Stomach (tissue), 9 donors: ENCODE results near the gene WFDC2. TPM values are rescaled to one million over a fixed set of nuclear protein-coding genes. Genes with fewer than 3 reads are reported as not detected.
A peak's percentile ranks its signal among the peaks of the same experiment; 100 is the strongest.

Experiments used
- DNase-seq, 2 donors: peaks; one replicate each; pipeline versions ENCODE4 v3.0.0 to v3.0.0-alpha.2; 2013 to 2019
- H3K27ac ChIP-seq, 5 donors: fragments of 200-600 bp in 4 of 5; sonication (generic) in 4 of 5; one replicate each; pipeline ENCODE4 v1.5.1; 2013 to 2019; ENCODE audit warnings: mild to moderate bottlenecking in 1 of 5, moderate library complexity in 1 of 5
- H3K27me3 ChIP-seq, 3 donors: fragments of 200-600 bp; sonication (generic); one replicate each; pipeline ENCODE4 v1.5.1; 2017 to 2019; ENCODE audit warnings: mixed run types in 1 of 3
- H3K36me3 ChIP-seq, 4 donors: fragments of 200-600 bp; sonication (generic); 1 replicate in 3 of 4; 2 replicates in 1 of 4; pipeline ENCODE4 v1.5.1; 2016 to 2019
- H3K4me1 ChIP-seq, 4 donors: fragments of 200-600 bp; sonication (generic); one replicate each; pipeline ENCODE4 v1.5.1; 2016 to 2019
- H3K4me3 ChIP-seq, 4 donors: fragments of 200-600 bp; sonication (generic) in 3 of 4; one replicate each; pipeline ENCODE4 v1.5.1; 2016 to 2019; ENCODE audit warnings: mild to moderate bottlenecking in 1 of 4
- H3K9me3 ChIP-seq, 4 donors: fragments of 200-600 bp; sonication (generic); one replicate each; pipeline ENCODE4 v1.5.1; 2016 to 2019
- EP300 ChIP-seq: sonication (generic); formaldehyde crosslinking; IDR thresholded peaks from one replicate; pipeline ENCODE4 v1.6.1; 2017; ENCODE audit warnings: antibody characterized with exemption
- POLR2A ChIP-seq, 4 donors: fragments of 450-650 bp; IDR thresholded peaks; one replicate each; pipeline ENCODE4 v1.6.1; 2016; ENCODE audit warnings: antibody characterized with exemption in 4 of 4, control low read depth in 2 of 4, mild to moderate bottlenecking in 1 of 4, moderate library complexity in 1 of 4
- POLR2AphosphoS5 ChIP-seq, 3 donors: sonication (generic); formaldehyde crosslinking; IDR thresholded peaks; one replicate each; pipeline ENCODE4 v1.6.1; 2016; ENCODE audit warnings: antibody characterized with exemption in 3 of 3
- WGBS, 5 donors: extraction: QIAGEN DNeasy Blood & Tissue Kit in 3 of 5; methylation state at CpG; one replicate each; pipeline versions ENCODE4 v1.1.5 to v1.1.7; 2013 to 2018; 5-methylcytosine and 5-hydroxymethylcytosine counted together
- intact Hi-C: fragments of 100-400 bp; cut with DNase I; formaldehyde crosslinking; loops from one replicate; pipeline ENCODE4 v1.15.1; 2023; ENCODE audit warnings: low total_unique reads
- polyA plus RNA-seq, 3 donors: library from polyadenylated mRNA; stranded (reverse); fragments of 200-250 nt; gene quantifications; one replicate each; pipeline ENCODE4 v1.2.3, GENCODE V29; 2013
- total RNA-seq, 5 donors: library from RNA; depleted of rRNA; stranded (reverse); fragments of >200 nt; gene quantifications; one replicate each; pipeline versions ENCODE4 v1.1.0 to v1.2.3, GENCODE V29; 2014 to 2016
- TF ChIP-seq, protein P1 (sequence below), 7 experiments: fragments of 450-650 bp in 4 of 7; fragments of 200-600 bp in 3 of 7; sonication (generic) in 3 of 7; IDR thresholded peaks; one replicate each; pipeline ENCODE4 v1.5.1; 2016 to 2019; ENCODE audit warnings: antibody characterized with exemption in 7 of 7, control low read depth in 2 of 7, mild to moderate bottlenecking in 1 of 7
- donor health status: healthy with polysubstance abuse.
- donor health status: Bipolar disorder and iron deficiency.
- donor health status: healthy.

Gene WFDC2
- total and polyA plus RNA-seq, 8 donors, result 2.2 to 82.8 (median 49.0) TPM; not detected in 1

DNA sequence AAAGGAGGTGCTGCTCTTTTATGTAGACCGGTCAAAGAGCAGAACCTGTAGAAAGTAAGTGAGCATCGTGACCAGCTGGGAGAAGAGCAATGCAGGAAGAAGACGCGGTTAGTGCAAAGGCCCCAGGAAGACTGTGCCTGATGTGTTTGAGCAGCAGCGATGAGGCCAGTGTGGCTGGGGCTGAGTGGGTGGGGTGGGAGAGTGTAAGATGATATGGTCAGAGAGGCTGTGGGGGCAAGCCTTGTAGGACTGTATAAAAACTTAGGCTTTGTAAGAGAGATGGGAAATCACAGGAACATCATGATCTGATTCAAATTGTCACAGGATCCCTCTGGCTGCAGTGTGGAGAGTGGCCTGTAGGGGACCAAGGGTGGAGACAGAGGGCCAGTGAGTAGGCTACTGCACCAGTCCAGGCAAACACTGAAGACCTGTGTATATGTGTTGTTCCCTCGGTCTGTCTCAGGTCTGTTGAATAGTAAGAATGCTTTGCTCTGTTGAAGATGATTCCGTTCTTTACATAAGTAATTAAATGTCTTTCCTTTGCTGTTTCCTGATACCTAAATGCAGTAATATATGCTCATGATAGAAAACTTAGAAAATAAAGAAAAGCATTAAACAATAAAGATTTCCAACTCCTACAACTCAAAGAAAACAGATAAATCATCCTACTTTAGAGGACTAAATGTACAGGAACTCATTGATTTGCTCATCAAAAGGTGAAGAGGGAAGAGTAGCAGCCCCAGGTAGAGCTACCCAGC lies 23.6 kb upstream of the WFDC2 start:
- no peaks in the 10 kb centered on the region for H3K9me3 ChIP-seq
- TF ChIP-seq POLR2AphosphoS5 (IDR thresholded peaks at IDR 0.05) (no peak), POLR2A (IDR thresholded peaks at IDR 0.05) (no peak), EP300 (no peak)
- TF ChIP-seq, protein P1, sequence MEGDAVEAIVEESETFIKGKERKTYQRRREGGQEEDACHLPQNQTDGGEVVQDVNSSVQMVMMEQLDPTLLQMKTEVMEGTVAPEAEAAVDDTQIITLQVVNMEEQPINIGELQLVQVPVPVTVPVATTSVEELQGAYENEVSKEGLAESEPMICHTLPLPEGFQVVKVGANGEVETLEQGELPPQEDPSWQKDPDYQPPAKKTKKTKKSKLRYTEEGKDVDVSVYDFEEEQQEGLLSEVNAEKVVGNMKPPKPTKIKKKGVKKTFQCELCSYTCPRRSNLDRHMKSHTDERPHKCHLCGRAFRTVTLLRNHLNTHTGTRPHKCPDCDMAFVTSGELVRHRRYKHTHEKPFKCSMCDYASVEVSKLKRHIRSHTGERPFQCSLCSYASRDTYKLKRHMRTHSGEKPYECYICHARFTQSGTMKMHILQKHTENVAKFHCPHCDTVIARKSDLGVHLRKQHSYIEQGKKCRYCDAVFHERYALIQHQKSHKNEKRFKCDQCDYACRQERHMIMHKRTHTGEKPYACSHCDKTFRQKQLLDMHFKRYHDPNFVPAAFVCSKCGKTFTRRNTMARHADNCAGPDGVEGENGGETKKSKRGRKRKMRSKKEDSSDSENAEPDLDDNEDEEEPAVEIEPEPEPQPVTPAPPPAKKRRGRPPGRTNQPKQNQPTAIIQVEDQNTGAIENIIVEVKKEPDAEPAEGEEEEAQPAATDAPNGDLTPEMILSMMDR (IDR thresholded peaks at IDR 0.05), result peak in 4 of 7 experiments; percentile 4 to 48 (median 36)
- intact Hi-C loops, result loop anchor here (10.0 kb wide), 1 partner anchor 329 kb away; no protein-coding TSS in a partner anchor
- H3K4me1 ChIP-seq, result peaks cover 0 to 27% (median 4%) of the 10 kb centered on the region in 4 donors
- no peak for DNase-seq
- no peak overlapping the region for H3K4me3 ChIP-seq
- H3K27me3 ChIP-seq, result no peaks in the 10 kb centered on the region
- H3K27ac ChIP-seq, result no peak overlapping the region
- H3K36me3 ChIP-seq, result no peaks in the 10 kb centered on the region
- WGBS, 5 donors, result 63 to 72% (median 67%) methylated on average over 7 of the region's 7 CpGs

DNA sequence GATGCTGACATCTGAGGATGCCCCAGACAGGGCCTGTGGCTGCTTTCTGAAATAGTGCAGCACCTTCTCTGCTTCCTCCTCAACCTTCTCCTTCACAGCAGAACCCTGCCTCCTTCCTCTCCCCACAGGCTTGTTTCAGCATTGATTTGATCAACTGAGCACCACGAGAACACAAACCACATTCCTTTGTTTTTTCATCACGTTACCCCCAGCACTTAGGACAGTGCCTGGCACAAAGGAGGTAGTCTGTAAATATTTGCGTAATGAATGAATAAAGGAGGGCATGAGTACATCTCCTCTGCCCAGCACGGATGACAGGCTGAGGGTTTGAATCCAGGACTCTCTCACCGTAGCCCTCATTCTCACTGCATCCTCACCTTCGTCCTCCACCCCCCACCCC lies 21.3 kb upstream of the WFDC2 start:
- intact Hi-C loops, result loop anchor here (10.0 kb wide), 1 partner anchor 327 kb away; no protein-coding TSS in a partner anchor

DNA sequence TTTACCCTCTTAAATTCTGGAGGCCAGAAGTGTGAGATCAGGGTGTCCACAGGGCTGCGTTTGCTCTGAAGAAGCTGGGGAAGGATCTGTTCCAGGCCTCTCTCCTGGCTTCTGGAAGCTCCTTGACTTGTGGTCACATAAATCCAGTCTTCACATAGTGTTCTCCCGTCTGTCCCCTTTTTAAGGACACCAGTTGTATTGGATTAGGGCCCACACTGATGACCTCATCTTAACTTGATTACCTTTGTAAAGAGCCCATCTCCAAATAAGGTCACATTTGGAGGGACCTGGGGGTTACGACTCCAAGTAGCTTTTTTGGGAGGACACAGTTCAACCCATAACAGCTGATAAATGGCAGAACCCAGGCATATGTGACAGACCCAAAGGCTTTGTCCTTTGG lies 20.0 kb upstream of the WFDC2 start:
- Histone ChIP-seq H3K4me1 (peaks cover 0 to 27% (median 7%) of the 10 kb centered on the region in 4 donors), H3K27ac (peak overlapping the region in 4 of 5 donors; percentile 60 to 88 (median 71)), H3K27me3 (no peaks in the 10 kb centered on the region), H3K4me3 (no peak overlapping the region), H3K36me3 (no peaks in the 10 kb centered on the region), H3K9me3 (no peaks in the 10 kb centered on the region)
- intact Hi-C loops, result loop anchor here (10.0 kb wide), 1 partner anchor 325 kb away; no protein-coding TSS in a partner anchor
- peak; percentile 91 for TF ChIP-seq EP300
- TF ChIP-seq POLR2AphosphoS5 (IDR thresholded peaks at IDR 0.05), result peak in 2 of 3 donors; percentile 36 to 69
- TF ChIP-seq, protein P1 (IDR thresholded peaks at IDR 0.05), result no peak
- 64 to 81% (median 75%) methylated on average over 3 of the region's 3 CpGs for whole genome bisulfite sequencing, 5 donors
- DNase-seq, result no peak

More for the DNA sequence above, 21.3 kb upstream of the WFDC2 start:
- H3K9me3 ChIP-seq, result no peaks in the 10 kb centered on the region
- H3K27ac ChIP-seq, result peak overlapping the region in 2 of 5 donors; percentile 80 to 88
- no peaks in the 10 kb centered on the region for H3K36me3 ChIP-seq
- no peak for DNase-seq
- H3K4me3 ChIP-seq, result no peak overlapping the region
- 45 to 56% (median 47%) methylated on average over 6 of the region's 6 CpGs for WGBS, 5 donors
- peak in 1 of 3 donors; percentile 5 for TF ChIP-seq POLR2AphosphoS5 (IDR thresholded peaks at IDR 0.05)
- TF ChIP-seq POLR2A (IDR thresholded peaks at IDR 0.05), result no peak
- H3K27me3 ChIP-seq, result no peaks in the 10 kb centered on the region
- H3K4me1 ChIP-seq, result peaks cover 0 to 27% (median 7%) of the 10 kb centered on the region in 4 donors

DNA sequence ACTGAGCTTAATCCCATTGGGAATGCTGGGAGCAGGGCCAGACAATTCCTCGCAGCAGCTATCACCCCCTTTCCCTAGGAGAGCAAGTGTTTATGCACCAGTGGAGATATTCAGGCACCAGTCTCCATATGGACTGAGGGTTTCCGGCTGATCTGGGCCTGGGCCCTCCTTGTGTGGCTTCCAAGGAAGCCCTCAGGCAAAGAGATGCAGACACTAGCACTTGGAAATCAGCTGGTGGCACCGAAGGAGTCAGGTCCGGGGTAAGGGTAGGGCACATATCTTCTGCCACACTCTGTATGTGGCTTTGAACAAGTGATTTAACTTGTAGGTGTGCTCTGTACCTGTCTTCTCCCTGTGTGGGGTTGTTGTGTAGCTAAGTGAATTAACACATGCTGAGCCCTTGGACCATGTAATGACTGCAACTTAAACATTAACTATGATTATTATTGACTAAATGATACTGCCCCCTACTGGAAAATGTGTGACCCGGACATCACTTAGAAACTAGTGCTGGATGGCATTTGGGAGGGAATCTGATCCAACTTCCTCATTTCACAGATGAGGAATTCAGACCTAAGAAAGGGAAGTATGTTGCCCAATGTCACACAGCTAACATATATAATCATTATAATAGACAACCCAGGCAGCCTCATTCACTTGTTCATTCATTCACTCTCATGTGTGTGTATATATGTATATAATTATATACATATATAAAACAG lies 19.3 kb upstream of the WFDC2 start:
- Histone ChIP-seq H3K36me3 (no peaks in the 10 kb centered on the region), H3K4me3 (no peak overlapping the region), H3K9me3 (no peaks in the 10 kb centered on the region), H3K27me3 (no peaks in the 10 kb centered on the region), H3K27ac (peak overlapping the region in 4 of 5 donors; percentile 60 to 88 (median 71)), H3K4me1 (peaks cover 0 to 27% (median 7%) of the 10 kb centered on the region in 4 donors)
- TF ChIP-seq, protein P1 (IDR thresholded peaks at IDR 0.05), result peak in 3 of 7 experiments; percentile 16 to 54 (median 52)
- TF ChIP-seq POLR2A (IDR thresholded peaks at IDR 0.05) (no peak), POLR2AphosphoS5 (IDR thresholded peaks at IDR 0.05) (peak in 1 of 3 donors; percentile 40), EP300 (no peak)
- intact Hi-C loops, result no loop called here
- WGBS, 5 donors, result 54 to 69% (median 63%) methylated on average over 5 of the region's 5 CpGs
- DNase-seq, result peak in 1 of 2 donors; percentile 64
